ENCODE results near the gene NT5C3B.

NT5C3B gene

GRCh38 chr17:41864836-41865595, 29.0 kb upstream of the NT5C3B start, which contains the start of gene KLHL11:
Gene KLHL11 (minus strand): TSS chr17:41865423. CDS start chr17:41865370, 53 bp downstream.
- Histone ChIP-seq H3K4me1 (ENCODE audit: control insufficient read depth, insufficient read depth, low read length) (peaks cover 21% of the 10 kb centered on the region), H3K36me3 (ENCODE audit: control insufficient read depth in 2 of 2, insufficient read depth in 1 of 2, low read length in 2 of 2) (peaks cover 22 to 31% of the 10 kb centered on the region in 2 experiments), H3K4me3 (ENCODE audit: low read depth, low read length) (peak within 1 kb of the TSS; percentile 96), H3K9me3 (ENCODE audit: control insufficient read depth, insufficient read depth, low read depth, low read length) (no peaks in the 10 kb centered on the region), H3K27ac (ENCODE audit: extremely low read depth, low read depth, low read length) (peak within 1 kb of the TSS; percentile 91)
- ChIA-PET CTCF (interaction anchor here (0.6 to 1.1 kb wide), 7 partner anchors 21 to 1200 kb away, joined by 3 to 10 read pairs (median 4); partner anchors contain the start of gene KLHL10), POLR2A (interaction anchor here (0.5 to 2.5 kb wide), 25 partner anchors 9 to 558 kb away, joined by 3 to 25 read pairs (median 4); partner anchors contain the start of genes ACLY, CAVIN1, EIF1 and FKBP10)
- TF ChIP-seq, protein P1, sequence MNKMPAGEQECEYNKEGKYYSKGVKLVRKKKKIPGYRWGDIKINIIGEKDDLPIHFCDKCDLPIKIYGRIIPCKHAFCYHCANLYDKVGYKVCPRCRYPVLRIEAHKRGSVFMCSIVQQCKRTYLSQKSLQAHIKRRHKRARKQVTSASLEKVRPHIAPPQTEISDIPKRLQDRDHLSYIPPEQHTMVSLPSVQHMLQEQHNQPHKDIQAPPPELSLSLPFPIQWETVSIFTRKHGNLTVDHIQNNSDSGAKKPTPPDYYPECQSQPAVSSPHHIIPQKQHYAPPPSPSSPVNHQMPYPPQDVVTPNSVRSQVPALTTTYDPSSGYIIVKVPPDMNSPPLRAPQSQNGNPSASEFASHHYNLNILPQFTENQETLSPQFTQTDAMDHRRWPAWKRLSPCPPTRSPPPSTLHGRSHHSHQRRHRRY (tag by site-specific recombination; IDR thresholded peaks at IDR 0.05), result no peak
- no peak for TF ChIP-seq ZNF555 (tag by site-specific recombination; conservative IDR thresholded peaks at IDR 0.05)
- TF ChIP-seq, protein P2, sequence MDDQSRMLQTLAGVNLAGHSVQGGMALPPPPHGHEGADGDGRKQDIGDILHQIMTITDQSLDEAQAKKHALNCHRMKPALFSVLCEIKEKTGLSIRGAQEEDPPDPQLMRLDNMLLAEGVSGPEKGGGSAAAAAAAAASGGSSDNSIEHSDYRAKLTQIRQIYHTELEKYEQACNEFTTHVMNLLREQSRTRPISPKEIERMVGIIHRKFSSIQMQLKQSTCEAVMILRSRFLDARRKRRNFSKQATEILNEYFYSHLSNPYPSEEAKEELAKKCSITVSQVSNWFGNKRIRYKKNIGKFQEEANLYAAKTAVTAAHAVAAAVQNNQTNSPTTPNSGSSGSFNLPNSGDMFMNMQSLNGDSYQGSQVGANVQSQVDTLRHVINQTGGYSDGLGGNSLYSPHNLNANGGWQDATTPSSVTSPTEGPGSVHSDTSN (CRISPR knock-in tag; IDR thresholded peaks at IDR 0.05), result peak; percentile 83; the same call in 1 of the 2 replicates
- TF ChIP-seq ZNF311 (tag by site-specific recombination; IDR thresholded peaks at IDR 0.05; ENCODE audit: borderline replicate concordance), result no peak
- TF ChIP-seq ZBTB8A (tag by site-specific recombination; IDR thresholded peaks at IDR 0.05), result 0 out of 2 replicates have a peak, but pooled peaks have one; percentile 20
- no peak for TF ChIP-seq ZNF302 (tag by site-specific recombination; IDR thresholded peaks at IDR 0.05; ENCODE audit: low read depth)
- peak; percentile 95 for TF ChIP-seq YY1 (tag by site-specific recombination; IDR thresholded peaks at IDR 0.05)
- TF ChIP-seq KLF7 (tag by site-specific recombination; IDR thresholded peaks at IDR 0.05; ENCODE audit: borderline replicate concordance), result no peak
- 0 out of 2 replicates have a peak, but pooled peaks have one; percentile 38 for TF ChIP-seq MEIS1 (CRISPR knock-in tag; IDR thresholded peaks at IDR 0.05; ENCODE audit: borderline replicate concordance)
- no peak for TF ChIP-seq ZNF510 (tag by site-specific recombination; IDR thresholded peaks at IDR 0.05; ENCODE audit: insufficient replicate concordance)
- TF ChIP-seq, protein P3, sequence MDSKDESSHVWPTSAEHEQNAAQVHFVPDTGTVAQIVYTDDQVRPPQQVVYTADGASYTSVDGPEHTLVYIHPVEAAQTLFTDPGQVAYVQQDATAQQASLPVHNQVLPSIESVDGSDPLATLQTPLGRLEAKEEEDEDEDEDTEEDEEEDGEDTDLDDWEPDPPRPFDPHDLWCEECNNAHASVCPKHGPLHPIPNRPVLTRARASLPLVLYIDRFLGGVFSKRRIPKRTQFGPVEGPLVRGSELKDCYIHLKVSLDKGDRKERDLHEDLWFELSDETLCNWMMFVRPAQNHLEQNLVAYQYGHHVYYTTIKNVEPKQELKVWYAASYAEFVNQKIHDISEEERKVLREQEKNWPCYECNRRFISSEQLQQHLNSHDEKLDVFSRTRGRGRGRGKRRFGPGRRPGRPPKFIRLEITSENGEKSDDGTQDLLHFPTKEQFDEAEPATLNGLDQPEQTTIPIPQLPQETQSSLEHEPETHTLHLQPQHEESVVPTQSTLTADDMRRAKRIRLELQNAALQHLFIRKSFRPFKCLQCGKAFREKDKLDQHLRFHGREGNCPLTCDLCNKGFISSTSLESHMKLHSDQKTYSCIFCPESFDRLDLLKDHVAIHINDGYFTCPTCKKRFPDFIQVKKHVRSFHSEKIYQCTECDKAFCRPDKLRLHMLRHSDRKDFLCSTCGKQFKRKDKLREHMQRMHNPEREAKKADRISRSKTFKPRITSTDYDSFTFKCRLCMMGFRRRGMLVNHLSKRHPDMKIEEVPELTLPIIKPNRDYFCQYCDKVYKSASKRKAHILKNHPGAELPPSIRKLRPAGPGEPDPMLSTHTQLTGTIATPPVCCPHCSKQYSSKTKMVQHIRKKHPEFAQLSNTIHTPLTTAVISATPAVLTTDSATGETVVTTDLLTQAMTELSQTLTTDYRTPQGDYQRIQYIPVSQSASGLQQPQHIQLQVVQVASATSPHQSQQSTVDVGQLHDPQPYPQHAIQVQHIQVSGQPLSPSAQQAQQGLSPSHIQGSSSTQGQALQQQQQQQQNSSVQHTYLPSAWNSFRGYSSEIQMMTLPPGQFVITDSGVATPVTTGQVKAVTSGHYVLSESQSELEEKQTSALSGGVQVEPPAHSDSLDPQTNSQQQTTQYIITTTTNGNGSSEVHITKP (tag by site-specific recombination; IDR thresholded peaks at IDR 0.05), result peak; percentile 60
- TF ChIP-seq ZNF37A (tag by site-specific recombination; IDR thresholded peaks at IDR 0.05), result no peak
- 0 out of 2 replicates have a peak, but pooled peaks have one; percentile 32 for TF ChIP-seq ZNF16 (tag by site-specific recombination; IDR thresholded peaks at IDR 0.05; ENCODE audit: low read depth)
- TF ChIP-seq ZSCAN18 (tag by site-specific recombination; IDR thresholded peaks at IDR 0.05), result no peak
- TF ChIP-seq PATZ1 (tag by site-specific recombination; IDR thresholded peaks at IDR 0.05), result no peak
- TF ChIP-seq ZNF416 (tag by site-specific recombination; IDR thresholded peaks at IDR 0.05), result no peak
- no peak for TF ChIP-seq ZBTB21 (tag by site-specific recombination; IDR thresholded peaks at IDR 0.05)
- TF ChIP-seq ZNF791 (tag by site-specific recombination; IDR thresholded peaks at IDR 0.05), result no peak
- TF ChIP-seq REPIN1 (tag by site-specific recombination; IDR thresholded peaks at IDR 0.05; ENCODE audit: low read depth), result no peak
- peak; percentile 81; the same call in 1 of the 2 replicates for TF ChIP-seq SCRT1 (tag by site-specific recombination; IDR thresholded peaks at IDR 0.05; ENCODE audit: borderline replicate concordance)
- TF ChIP-seq ZNF830 (tag by site-specific recombination; IDR thresholded peaks at IDR 0.05; ENCODE audit: low read depth), result no peak
- no peak for TF ChIP-seq ZNF768 (tag by site-specific recombination; IDR thresholded peaks at IDR 0.05)
- TF ChIP-seq SP7 (tag by site-specific recombination; IDR thresholded peaks at IDR 0.05), result peak; percentile 53; the same call in 1 of the 2 replicates
- TF ChIP-seq ZSCAN16 (tag by site-specific recombination; IDR thresholded peaks at IDR 0.05), result peak; percentile 55; the same call in 1 of the 2 replicates
- no peak for TF ChIP-seq ZNF362 (tag by site-specific recombination; IDR thresholded peaks at IDR 0.05)
- TF ChIP-seq EGR2 (tag by site-specific recombination; IDR thresholded peaks at IDR 0.05; ENCODE audit: low read depth), result no peak
